K562 (cell line): Measurements from ENCODE around the gene GABRA4.

ENCODE experiments used
- KLF10 ChIP-seq: fragments of 250-450 bp; sonication (Bioruptor Pico); IDR thresholded peaks from 2 replicates; pipeline ENCODE4 v1.6.1; 2021; ENCODE audit warnings: matching md5 sums
- MBD2 ChIP-seq: sonication (generic); IDR thresholded peaks from 2 replicates; pipeline ENCODE4 v1.6.1; 2016; ENCODE audit warnings: low read depth, borderline replicate concordance
- TOE1 ChIP-seq, 2 experiments: fragments of 450-650 bp in 1 of 2; sonication (generic) in 1 of 2; formaldehyde crosslinking in 1 of 2; IDR thresholded peaks; 2 replicates each; pipeline versions ENCODE4 v1.7.1 to v1.8.0; 2016 to 2022; ENCODE audit warnings: borderline replicate concordance in 2 of 2, mild to moderate bottlenecking in 2 of 2, antibody characterized with exemption in 1 of 2, inconsistent platforms in 1 of 2, low read depth in 1 of 2, missing genetic modification reagents in 1 of 2, moderate library complexity in 1 of 2
- ZNF146 ChIP-seq: IDR thresholded peaks from one replicate; pipeline ENCODE4 v1.6.1; 2018; ENCODE audit warnings: missing compliant biosample characterization; ENCODE audit not compliant: unreplicated experiment
- ZNF24 ChIP-seq: fragments of 450-650 bp; IDR thresholded peaks from 2 replicates; pipeline ENCODE4 v1.6.1; 2016
- ZZZ3 ChIP-seq: fragments of 450-650 bp; IDR thresholded peaks from 2 replicates; pipeline ENCODE4 v1.6.1; 2016; ENCODE audit warnings: antibody characterized with exemption, mild to moderate bottlenecking, moderate library complexity

GRCh38 chr4:46947541-46947940 lies 45.8 kb downstream of the GABRA4 start:
- TF ChIP-seq TOE1 (IDR thresholded peaks at IDR 0.05; ENCODE audit: borderline replicate concordance) (no peak), TOE1 (CRISPR knock-in tag; IDR thresholded peaks at IDR 0.05; ENCODE audit: borderline replicate concordance, low read depth) (no peak), ZNF24 (no peak), MBD2 (no peak), ZZZ3 (no peak), KLF10 (no peak), ZNF146 (CRISPR knock-in tag) (no peak)
